GM18519 (cell line): ENCODE measurements around the gene SDC3.

Experiments used
- ATAC-seq: cut with Tn5 transposase; IDR thresholded peaks from one replicate; pipeline ENCODE4 v1.9.1; 2021; ENCODE audit warnings: mild to moderate bottlenecking, moderate library complexity; ENCODE audit not compliant: unreplicated experiment, low FRiP score

Gene SDC3

DNA sequence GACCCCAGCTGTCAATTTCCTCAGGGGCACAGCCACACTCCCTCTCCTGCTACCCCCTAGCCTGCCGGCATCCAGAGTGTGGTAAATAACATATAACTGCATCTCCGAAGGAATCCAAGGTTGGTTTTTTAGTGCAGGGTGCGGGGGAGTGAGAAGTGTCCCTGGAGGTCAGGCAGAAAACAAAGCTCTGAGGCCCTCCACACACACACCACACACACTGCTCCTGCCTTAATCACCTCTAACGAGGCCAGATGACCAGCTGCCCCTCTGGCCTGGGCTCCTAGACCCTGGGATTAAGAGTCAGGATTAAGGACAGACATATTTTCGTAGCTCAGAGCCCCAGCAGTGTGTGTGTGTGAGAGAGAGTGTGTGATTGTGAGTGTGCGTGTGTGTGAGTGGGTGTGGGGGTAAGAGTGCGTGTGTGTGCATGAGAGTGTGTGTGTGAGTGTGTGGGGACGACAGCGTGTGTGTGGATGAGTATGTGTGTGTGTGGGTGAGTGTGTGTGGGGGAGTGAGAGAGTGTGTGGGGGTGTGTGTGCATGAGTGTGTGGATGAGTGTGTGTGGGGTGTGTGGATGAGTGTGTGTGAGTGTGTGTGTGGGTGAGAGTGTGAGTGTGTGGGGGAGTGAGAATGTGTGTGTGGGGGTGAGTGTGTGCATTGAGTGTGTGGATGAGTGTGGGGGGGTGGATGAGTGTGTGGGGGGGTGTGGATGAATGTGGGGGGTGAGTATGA is 14.6 kb downstream of the SDC3 start:
- no peak for ATAC-seq

DNA sequence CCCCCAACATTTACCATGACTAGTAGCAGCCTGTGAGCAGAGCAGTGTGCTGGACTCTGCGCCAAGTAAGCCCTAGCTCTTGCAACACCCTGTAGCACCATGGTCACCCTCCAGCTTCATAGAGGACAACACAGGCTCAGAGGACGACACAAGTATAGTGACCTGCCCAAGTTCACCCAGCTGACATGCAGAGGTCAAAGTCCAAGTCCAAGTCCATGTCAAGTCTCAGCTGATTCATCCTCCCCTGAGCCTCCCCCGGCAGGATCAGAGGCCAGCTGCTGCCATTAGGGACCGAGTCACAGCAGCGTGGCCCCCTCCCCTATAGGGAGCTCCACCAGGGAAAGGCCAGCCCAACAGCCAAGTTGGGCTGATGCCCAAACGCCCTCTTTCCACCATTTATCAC is 15.9 kb downstream of the SDC3 start:
- no peak for ATAC-seq

DNA sequence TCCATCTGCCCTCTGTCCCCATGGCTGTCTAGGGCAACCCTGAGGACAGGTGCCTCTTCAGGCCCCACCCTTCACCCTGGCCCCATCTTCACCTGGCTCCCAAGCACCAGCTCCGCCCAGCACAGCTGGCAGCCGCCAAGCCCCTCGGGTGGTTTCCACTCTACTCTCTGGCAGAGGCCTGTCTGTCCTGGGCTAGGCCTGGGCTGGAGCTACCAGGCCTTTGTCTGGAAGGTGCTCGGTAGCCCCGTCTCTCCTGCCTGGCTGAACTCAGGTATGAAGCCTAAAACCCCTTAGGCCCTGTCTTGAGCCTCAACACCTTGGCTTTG is 17.4 kb downstream of the SDC3 start:
- no peak for ATAC-seq

DNA sequence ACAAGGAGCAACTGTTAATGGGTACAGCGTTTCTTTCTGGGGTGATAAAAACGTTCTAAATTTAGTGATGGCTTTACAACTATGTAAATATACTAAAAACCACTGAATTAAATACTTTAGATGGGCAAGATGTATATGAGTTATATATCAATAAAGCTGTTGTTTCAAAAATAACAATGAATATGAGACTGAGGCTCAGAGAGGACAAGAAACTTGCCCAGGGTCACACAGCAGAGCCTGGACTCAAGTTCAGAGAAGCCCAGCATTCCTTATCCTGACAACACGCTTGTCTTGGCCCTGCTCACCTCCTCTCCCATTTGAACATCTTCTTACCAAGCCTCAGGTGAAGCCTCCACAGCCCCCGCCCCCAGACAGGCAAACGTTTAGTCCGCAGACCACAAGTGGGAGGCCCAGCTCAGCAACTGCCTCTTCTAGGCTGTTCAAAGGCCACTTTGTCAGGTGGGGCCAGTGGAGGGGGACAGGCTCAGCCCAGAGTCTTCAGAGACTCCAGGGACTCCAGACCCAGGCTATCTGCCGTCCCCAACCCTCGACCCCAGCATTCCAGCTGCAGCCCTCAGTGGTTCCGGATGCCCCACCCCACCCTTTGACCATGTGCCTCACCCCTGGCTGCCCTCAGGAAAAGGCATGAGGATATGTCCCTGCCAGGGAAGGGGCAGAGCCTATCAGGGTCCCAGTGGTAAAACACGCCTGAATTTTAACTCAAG is 17.9 kb downstream of the SDC3 start:
- no peak for ATAC-seq

DNA sequence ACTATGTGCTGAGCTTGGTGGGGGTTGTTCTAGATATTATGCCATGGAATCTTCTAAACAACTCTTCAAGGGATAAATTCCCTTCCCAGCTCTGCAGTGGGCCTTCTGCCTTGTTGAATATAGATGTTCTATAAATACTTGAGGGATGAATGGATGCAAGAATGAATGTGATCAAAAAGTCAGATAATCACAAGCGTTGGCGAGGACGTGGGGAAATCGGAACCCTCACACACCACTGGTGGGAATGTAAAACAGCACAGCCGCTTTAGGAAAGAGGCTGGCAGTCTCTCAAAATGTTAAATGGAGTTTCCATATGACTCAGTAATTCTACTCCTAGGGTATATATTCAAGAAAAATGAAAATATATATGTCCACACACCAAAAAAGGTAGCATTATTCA is 19.0 kb downstream of the SDC3 start:
- ATAC-seq = no peak

DNA sequence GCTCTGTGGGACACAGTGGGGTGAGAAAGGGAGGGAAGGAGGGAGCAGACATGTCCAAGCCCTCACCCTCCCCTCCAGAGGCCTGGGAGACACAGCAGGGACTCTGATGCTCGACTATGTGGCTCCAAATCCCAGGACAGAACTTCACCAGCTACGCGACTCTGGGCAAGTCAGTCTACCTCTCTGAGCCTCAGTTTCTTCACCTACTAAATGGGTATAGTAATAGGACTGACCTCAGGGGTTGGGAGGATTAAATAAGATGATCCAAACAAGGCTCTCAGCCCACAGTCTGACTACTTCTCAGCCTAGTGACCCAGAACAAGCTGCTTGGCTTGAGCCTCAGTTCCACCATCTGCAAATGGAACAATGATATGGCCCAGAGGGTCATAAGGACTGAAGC is 19.6 kb downstream of the SDC3 start:
- no peak for ATAC-seq

DNA sequence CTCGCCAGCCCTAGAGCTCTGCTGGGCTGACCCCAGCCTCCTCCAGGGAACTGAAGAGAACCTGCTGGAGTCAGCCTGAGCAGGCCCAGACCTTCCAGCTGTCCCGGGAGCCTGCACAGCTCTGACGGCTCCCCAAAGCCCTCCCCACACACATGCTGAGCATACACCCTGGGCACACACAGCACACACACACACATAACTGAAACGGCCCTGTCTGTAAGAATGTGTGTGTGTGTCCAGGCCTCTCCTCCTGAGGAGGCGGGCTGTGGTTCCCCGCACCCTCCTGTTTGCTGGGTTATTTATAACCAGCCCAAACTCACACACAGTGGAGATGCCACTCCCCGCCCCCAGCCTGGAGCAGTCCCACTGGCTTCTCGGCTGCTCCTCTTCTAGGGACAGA is 20.2 kb downstream of the SDC3 start:
- ATAC-seq = no peak

DNA sequence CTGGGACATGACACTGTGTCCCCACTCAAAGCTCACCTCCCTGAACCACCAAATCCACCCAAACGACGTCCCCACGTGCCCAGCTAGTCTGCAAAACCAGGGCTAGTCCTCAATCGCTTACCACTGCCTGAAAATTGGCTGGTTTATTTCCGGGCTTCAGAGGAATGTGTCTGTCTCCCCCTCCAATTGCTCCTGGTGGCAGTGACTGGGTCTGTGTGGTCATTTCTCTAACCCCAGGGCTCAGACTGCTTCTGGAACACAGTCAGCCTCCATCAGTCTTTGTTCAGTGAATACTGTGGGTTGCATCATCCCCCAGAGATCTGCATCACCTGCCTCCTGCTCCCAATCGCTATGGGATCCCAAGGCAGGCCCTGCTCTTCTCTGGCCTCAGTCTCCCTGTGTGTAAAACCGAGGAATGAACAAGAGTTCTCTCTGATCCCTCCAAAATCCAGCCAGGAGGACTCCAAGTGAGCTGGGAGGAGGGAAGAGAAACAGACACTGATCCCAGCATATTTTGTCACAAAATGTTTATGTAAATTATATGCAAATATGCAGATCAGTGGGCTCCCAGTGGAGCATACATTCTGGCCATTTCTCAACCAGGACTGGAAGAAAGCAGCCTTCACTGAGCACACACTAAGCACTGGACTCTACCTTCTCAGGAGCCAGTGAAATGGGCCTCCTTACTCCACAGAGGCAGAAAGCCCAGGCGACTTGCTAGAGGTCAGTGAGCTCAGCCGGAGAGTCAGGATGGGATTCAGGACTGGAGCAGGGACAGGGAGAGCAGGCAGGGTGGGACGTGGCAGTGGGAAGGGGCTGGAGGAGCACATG is 20.9 kb downstream of the SDC3 start:
- ATAC-seq = no peak

DNA sequence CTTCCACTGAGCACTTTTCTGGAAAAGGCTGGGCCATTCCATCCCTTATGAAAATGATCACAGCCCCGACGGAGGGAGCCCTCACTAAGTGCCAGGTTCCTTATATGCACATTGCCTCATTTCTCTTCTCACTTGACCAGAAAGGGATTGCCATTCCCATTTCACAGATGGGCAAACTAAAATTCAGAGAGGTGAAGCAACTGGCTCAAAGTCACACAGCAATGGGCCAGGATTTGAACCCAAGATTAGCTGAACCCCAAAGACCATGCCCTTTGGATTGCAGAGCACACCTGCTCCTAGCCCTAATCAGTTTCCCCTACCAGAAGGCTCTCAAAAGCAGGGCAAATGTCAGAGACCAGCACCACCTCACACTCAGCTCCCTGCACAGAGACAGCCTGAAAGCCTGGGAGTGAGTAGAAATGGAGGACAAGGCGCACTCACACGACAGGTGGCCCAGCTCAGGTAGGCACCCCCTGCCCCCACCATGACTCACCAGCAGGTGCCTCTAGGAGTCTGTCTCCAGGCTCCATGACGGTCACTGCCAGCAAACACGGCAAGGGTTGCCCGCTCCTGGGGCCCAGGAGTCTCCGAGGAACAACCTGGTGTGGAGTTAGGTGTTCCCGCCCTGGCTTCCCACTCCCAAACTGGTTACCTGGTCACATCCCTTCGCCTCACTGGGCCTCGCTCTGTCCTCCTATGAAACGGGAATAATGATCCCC is 21.7 kb downstream of the SDC3 start:
- ATAC-seq = no peak

DNA sequence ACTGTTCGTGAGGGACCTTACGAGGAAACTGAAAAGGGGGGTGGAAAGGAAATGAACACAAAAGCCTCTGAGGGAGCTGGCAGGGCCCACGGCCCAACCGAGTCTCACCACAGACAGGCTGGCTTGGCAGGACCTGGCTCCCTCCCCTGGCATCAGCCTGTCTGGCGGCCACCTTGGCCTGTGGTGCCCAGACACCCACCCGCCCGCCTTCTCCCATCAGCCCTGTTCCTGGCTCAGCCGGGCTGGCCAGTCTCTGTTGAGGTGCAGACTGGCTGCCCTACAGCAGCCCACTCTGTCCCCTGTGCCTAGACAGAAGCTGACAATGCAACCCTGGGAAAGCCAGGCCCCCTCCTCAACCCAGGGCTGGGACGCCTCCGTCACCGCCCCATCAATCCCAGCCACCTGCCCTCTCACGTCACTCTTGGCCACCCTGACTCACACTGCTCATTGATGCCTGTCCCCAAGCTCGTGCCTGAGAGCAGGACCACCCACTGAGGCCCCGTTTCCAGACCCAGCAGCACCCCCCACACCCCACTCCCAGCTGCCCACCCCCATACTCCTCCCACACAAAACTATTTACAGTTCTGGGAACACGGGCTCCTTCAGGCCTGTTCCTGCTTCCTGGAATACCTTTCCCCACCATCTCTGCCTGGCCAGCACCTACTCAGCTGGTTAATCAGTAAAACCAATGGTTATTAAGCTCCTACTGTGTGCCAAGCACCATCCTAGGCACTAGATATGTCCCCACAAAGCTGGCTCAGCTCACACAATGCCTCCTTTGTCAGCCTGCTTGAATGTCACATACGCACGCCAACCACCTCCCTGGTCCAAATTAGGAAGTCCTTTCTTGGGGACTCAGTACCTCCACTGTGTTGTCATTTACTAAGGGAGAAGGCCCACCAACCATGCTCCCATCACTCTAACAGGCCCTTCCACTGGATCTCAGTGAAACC is 22.7 kb downstream of the SDC3 start:
- no peak for ATAC-seq

DNA sequence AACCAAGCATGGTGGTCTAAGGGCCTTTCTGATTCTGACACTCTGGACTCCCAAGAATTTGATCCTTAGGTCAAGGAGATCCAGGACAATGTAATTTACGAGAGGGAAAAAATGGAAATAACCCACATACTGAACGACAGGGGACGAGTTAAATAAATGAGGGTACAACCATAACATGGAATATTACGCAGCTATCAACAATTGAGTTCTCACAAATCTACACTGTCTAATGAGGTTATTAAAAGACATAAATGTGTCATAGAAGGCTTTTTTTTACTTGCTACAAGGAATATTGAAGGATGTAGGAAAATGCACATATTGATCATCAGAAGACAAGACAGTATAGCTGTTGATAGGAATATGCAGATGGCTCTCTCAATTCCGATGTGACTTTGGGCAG is 23.8 kb downstream of the SDC3 start:
- ATAC-seq = no peak

DNA sequence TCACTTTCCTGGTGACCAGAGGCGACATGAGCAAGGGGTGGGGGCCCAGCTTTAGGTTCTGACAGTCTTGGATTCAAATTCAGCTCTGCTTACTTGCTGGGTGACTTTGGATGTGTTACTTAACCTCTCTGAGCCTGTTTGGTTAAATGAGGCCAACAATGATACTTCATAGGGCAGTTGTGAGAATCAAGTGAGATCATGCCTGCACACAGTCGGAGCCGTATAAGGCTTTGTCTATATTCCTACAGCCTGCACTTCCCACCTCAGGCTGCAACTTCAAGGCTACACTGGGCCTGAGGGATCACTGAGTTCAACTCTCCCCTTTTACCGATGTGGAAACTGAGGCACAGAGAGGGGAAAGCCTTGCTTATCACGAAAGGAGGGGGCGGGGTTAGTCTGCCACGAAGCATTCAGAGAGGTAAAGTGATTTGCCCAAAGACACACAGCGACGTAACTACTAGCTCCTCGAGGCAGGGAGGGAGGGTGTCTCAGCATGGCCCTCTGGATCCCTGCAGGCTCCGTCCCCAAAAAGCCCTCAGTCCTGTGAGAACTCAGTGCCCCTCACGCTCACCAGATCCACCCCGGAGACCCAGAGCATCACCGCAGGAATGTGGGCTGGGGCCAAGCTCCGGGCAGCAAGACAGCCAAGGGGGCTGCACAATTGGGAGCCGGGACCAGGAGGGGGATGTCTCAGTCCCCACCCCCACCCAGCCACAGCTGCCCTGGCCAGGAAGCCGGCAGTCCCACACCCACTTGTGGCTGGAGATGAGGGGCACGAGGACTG is 25.0 kb downstream of the SDC3 start:
- ATAC-seq = no peak

DNA sequence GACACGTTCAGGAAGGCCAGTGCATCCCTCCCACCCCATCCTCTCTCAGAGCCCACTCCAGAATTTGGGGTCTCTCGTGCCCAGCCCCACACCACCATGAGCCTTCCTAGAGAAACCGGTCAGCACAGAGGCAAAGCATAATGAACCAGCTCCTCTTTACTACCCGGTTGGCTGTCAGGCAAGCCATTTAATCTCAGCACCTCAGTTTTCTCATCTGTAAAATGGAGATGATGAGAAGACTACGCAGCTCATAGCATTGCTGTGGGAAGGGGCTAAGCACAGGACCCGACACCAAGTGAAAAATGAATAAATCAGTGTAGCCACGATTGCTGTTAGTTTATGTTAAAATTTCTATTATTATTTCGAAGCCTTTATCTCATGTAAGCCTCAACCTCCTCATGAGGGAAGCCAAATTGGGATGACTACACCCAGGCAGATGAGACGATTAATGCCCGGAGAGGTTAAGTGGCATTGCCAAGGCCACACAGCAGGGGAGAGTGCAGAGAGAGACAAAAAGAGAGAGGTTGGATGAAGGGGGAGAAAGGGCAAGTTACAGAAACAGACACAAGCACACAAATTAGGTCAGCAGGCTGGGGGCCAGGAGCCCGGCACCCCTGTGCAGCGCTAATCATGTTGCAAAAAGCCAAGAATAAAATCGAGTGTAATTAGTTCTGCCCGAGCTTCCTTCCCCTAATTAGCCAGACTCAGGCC is 25.7 kb downstream of the SDC3 start:
- ATAC-seq = no peak

DNA sequence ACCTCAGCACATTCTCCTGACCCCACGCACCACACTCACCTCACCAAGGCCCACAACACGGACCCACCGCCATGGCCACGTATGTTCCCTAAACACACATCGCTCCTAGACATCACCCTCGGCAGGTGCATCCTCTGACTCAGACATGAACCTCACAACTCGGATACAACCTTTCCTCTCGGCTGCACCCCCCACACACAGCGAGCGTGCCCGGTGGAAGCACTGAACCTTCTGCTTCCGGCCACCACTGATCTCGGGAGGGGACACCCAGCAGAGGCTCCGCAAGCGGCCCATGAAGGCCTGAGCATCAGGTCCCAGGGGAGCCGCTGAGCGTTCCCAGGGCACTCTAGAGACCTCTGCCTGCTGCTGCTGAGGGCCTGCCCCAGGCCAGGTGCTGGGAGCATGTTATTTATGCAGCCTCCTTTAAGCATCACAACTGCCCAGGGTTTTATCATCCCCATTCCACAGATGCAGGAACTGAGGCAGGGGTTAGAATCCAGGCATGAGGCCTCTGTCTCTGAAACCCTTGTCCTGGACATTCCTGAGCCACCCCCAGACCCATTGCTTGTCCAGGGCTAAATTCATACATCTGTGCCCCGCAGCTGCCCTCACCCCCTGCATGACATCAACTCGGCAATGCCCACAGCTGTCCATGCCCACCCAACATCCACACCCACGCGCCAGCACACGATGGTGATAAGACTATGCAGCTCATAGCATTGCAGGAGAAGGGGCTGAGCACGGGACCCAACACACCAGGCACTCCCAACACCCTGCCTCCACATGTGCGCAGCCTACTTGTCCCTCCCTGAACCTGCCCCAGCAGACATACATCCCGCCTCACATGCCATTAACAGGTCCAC is 27.0 kb downstream of the SDC3 start:
- no peak for ATAC-seq

DNA sequence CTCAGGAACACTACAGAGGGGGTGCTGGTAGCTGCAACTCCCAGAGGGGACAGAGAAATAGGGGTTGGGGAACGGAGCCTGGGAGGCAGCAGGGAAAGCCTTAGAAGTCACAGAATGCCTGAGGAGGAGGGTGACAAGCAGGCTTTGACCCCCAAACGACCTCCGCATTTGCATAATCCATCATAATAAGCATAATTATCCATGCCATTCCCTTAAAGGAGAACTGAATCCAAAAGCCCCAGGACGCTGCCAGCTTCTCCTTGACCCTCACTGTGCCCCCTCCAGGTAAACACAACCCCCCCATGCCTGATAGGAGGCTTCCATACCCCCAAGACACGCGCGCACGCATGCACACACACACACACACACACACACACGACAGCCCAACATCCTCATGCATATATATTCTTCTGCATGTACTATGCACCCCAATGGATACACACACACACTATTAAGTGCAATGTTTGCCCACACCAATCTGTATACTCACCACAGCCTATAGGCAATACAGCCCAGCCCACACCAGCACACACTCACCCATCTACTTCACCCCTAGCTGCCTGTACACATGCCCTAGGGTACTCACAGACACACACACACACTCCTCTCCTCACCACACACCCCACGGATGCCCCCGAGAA is 27.8 kb downstream of the SDC3 start:
- ATAC-seq = no peak

DNA sequence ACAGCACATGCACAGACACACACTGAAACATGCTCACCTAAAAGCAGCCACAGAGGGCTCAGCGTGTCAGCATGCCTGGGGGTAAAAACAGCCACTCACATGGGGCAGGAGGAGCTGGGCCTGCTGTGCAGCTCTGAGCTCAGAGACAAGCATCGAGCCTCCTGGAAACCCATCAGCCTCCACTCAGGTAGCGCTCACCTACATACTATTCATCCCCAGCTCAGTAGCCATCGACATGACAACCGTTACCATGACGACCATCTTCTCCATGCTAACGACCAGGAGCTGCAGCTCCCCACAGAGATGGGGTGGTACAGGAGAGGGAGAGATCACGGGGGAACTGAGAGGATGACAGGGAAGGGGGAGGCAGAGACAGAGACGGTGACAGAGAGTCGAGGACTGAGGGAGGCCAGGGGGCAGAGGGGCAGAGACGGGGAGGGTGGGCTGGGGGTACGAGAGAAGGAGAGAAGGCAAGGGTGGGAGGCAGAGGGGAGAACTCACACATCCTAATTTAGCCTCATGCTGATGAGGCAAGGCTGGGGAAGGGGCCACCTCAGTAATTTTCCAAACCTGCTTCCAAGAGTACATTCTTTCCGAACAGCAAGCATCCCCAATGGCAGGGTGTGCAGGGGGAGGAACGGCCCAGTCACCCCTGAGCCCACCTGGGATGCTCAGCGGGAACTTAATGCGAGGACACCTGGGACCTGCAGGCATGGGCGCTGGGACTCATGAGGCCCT is 28.4 kb downstream of the SDC3 start:
- ATAC-seq = no peak
